ENCODE data around the gene IGFL2. TPM values are rescaled to one million over a fixed set of nuclear protein-coding genes. Genes with fewer than 3 reads are reported as not detected.

Gene IGFL2
- total RNA-seq, 1 donor from 2014 or later = not detected

DNA sequence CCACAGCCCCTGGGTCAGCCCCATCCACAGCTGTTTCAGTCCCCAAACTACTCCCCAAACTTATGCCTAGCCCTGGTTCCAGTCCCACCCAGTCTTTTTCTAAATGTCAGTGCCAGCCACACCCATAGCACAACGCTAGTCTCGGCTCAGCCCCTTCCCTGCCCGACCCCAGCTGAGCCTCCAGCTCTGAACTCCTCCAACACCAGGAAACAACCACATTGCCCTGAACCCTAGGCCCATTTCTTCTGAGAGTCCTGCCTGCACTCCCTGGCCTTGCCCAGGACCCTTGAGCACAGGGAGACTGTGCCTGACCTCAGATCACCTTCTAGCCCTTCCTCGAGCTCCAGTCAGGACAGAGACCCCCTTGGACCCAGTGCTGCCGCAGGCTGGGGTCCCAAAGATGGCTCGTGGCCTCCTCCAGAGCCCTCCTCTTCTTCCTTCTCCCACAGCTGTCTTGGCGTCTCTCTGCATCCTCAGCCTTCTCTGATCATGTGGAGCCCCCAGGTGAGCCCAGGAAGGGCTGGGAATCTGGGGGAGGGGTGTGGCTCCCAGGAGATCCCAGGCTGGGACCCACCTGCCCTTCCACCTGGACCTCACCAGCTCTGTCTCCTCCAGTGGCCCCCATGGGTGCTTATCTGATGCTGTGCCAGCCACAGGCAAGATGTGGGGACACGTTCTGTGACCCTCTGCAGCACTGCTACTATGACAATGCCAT, 48.5 kb downstream of the IGFL2 start:
- no peak overlapping the region for H3K27ac ChIP-seq (replicated peaks)
- intact Hi-C loops (cut with micrococcal nuclease) = no loop called here
- no peak overlapping the region for H3K4me3 ChIP-seq
- no peaks in the 10 kb centered on the region for H3K36me3 ChIP-seq
- TF ChIP-seq, protein P1, sequence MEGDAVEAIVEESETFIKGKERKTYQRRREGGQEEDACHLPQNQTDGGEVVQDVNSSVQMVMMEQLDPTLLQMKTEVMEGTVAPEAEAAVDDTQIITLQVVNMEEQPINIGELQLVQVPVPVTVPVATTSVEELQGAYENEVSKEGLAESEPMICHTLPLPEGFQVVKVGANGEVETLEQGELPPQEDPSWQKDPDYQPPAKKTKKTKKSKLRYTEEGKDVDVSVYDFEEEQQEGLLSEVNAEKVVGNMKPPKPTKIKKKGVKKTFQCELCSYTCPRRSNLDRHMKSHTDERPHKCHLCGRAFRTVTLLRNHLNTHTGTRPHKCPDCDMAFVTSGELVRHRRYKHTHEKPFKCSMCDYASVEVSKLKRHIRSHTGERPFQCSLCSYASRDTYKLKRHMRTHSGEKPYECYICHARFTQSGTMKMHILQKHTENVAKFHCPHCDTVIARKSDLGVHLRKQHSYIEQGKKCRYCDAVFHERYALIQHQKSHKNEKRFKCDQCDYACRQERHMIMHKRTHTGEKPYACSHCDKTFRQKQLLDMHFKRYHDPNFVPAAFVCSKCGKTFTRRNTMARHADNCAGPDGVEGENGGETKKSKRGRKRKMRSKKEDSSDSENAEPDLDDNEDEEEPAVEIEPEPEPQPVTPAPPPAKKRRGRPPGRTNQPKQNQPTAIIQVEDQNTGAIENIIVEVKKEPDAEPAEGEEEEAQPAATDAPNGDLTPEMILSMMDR (IDR thresholded peaks at IDR 0.05; ENCODE audit: borderline replicate concordance) = no peak
- no peak for DNase-seq
- H3K27me3 ChIP-seq (ENCODE audit: low read depth) = peaks cover 81% of the 10 kb centered on the region
- H3K4me1 ChIP-seq = no peaks in the 10 kb centered on the region
- no peaks in the 10 kb centered on the region for H3K9me3 ChIP-seq (replicated peaks)

DNA sequence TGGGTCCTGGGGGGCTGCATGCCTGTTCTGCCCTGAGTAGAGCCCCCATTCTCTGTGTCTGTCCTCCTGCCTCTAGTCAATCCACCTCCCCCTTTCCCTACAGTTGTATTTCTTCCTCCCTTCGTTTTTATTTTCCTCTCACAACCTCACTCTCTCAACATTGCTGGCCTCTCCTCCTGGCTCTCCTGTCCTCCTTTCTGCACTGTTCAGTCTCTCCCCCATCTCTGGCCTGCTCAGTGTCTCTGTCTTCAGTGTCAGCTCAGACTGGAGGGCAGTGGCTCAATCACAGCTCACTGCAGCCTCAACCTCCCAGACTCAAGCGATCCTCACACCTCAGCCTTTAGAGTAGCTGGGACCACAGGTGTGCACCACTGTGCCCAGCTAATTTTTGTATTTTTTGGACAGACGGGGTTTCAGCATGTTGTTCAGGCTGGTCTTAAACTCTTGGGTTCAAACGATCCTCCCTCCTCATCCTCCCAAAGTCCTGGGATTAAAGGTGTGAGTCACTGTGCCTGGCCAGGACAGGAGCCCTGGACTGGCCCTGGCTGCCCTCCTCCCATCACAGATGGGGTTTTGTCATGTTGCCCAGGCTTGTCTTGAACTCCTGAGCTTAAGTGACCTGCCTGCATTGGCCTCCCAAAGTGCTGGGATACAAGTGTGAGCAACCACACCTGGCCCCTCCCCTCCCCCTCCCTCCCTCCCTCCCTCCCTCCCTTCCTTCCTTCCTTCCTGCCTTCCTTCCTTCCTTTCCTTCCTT, 49.5 kb downstream of the IGFL2 start:
- no peak overlapping the region for H3K4me3 ChIP-seq
- no peak for DNase-seq
- TF ChIP-seq, protein P1 (IDR thresholded peaks at IDR 0.05; ENCODE audit: borderline replicate concordance) = no peak
- H3K4me1 ChIP-seq = no peaks in the 10 kb centered on the region
- peaks cover 72% of the 10 kb centered on the region for H3K27me3 ChIP-seq (ENCODE audit: low read depth)
- H3K27ac ChIP-seq (replicated peaks) = no peak overlapping the region
- H3K9me3 ChIP-seq (replicated peaks) = no peaks in the 10 kb centered on the region
- intact Hi-C loops (cut with micrococcal nuclease) = no loop called here
- H3K36me3 ChIP-seq = no peaks in the 10 kb centered on the region

DNA sequence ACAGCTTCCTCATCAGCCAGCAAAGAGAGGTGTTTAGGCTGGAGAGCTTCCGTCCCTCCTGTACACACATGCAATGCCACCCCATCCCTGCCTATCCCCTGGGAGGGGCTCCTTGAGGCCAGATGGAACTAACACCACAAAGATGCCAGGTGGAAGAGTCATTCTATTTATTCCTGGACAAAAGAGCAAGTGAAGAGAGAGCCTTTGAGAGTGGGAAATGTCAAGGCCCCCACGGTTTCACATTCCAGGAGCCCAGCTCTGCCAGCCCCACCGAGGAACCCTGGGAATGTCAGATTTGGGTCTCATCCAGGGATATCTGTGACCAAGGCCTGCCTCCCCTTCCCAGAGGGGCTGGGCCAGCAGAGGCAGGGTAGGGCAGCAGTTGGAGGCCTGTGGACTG, 50.7 kb downstream of the IGFL2 start:
- no peak for DNase-seq
- Histone ChIP-seq H3K9me3 (replicated peaks) (no peaks in the 10 kb centered on the region), H3K4me1 (no peaks in the 10 kb centered on the region), H3K27me3 (ENCODE audit: low read depth) (peaks cover 59% of the 10 kb centered on the region), H3K36me3 (no peaks in the 10 kb centered on the region), H3K27ac (replicated peaks) (no peak overlapping the region), H3K4me3 (no peak overlapping the region)
- intact Hi-C loops (cut with micrococcal nuclease) = no loop called here
- TF ChIP-seq, protein P1 (IDR thresholded peaks at IDR 0.05; ENCODE audit: borderline replicate concordance) = no peak

DNA sequence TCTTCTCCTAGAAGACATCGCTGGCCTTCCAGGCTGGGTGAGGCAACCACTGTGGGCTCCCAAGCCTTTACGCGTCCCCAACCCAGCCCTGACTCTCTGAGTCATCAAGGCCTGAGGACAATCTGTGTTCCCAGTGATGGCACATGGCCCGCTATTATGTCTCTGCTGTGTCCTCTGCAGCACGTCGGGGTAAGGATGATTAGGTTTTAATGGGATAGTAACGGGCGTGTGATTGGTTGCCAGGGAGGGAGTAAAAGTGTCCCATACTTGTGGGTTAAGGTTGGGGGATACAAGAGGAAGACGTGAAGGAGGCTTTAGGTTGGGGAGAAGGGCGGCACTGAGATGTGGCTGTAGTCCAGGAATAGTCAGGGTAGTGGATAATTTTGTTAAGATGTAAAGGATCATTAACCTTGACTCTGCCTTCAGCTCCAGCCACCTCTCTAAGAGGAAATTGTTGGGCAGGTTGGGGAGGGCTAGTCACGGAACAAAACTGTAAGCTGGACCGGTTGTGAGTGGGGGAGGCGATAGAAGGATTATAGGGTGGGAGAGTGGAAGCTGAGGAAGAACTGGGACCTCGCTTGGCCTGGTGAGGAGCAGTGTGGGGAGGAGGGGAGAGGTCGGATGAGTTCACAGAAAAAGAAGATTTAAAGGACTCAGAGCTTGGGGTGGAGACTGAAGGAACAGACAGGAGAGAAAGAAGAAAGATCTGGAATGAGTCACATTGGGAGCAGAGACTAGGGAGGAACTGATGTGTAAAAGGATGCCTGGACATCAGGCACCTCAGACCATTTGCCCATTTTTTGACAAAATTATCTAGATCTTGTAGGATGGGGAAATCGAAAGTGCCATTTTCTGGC, 53.6 kb downstream of the IGFL2 start:
- no peak for DNase-seq
- no peak overlapping the region for H3K27ac ChIP-seq (replicated peaks)
- intact Hi-C loops (cut with micrococcal nuclease) = no loop called here
- H3K4me1 ChIP-seq = no peaks in the 10 kb centered on the region
- no peaks in the 10 kb centered on the region for H3K36me3 ChIP-seq
- TF ChIP-seq, protein P1 (IDR thresholded peaks at IDR 0.05; ENCODE audit: borderline replicate concordance) = no peak
- H3K27me3 ChIP-seq (ENCODE audit: low read depth) = peaks cover 31% of the 10 kb centered on the region
- H3K4me3 ChIP-seq = no peak overlapping the region
- H3K9me3 ChIP-seq (replicated peaks) = no peaks in the 10 kb centered on the region

DNA sequence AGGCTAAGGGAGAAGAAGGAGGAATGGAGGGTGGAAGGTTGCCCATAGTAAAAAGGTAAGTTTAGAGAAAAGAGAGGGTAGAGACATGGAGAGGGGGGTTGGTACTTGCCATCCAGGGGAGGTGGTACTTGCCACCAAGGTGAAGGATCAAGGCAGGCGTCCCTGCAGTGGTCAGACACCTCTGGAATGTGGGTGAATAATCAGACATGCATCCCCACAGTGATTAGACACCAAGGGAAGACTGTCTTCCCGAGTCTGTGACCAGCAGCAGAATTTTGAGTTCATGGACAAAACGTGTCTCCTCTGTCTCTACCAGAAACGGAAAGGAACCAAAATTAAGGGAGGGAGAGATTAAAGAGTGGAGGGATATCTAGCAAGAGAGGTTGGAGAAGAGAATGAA, 54.4 kb downstream of the IGFL2 start:
- DNase-seq = no peak
- no peaks in the 10 kb centered on the region for H3K36me3 ChIP-seq
- intact Hi-C loops (cut with micrococcal nuclease) = no loop called here
- H3K4me3 ChIP-seq = no peak overlapping the region
- no peaks in the 10 kb centered on the region for H3K9me3 ChIP-seq (replicated peaks)
- H3K4me1 ChIP-seq = no peaks in the 10 kb centered on the region
- H3K27ac ChIP-seq (replicated peaks) = no peak overlapping the region
- peaks cover 23% of the 10 kb centered on the region for H3K27me3 ChIP-seq (ENCODE audit: low read depth)
- TF ChIP-seq, protein P1 (IDR thresholded peaks at IDR 0.05; ENCODE audit: borderline replicate concordance) = no peak
